Adipocyte (in vitro differentiated cells): ENCODE data around the gene CCDC201.
"Not testable (repeated sequence)": the region's sequence is repeated elsewhere in the genome, so short reads cannot be mapped to it uniquely, and the experiment has no call there.

ENCODE experiments used
- DNase-seq: peaks from one replicate; pipeline ENCODE4 v3.0.0-alpha.2; 2015; ENCODE audit warnings: low read depth
- H3K27me3 ChIP-seq: replicated peaks from 2 replicates; pipeline ENCODE4 v1.7.0; 2013; ENCODE audit warnings: mild to moderate bottlenecking, low read length, moderate library complexity; ENCODE audit not compliant: control insufficient read depth, insufficient read depth
- H3K36me3 ChIP-seq: 2 replicates; pipeline ENCODE4 v1.7.0; 2013; ENCODE audit warnings: low read length, mild to moderate bottlenecking, moderate library complexity; ENCODE audit not compliant: control insufficient read depth, insufficient read depth, severe bottlenecking
- H3K4me1 ChIP-seq: 2 replicates; pipeline ENCODE4 v1.7.0; 2013; ENCODE audit warnings: mild to moderate bottlenecking, low read length, moderate library complexity; ENCODE audit not compliant: control insufficient read depth, insufficient read depth
- H3K4me3 ChIP-seq: 2 replicates; pipeline ENCODE4 v1.7.0; 2013; ENCODE audit warnings: mild to moderate bottlenecking, low read length, moderate library complexity
- H3K9ac ChIP-seq: 2 replicates; pipeline ENCODE4 v1.7.0; 2013; ENCODE audit warnings: mild to moderate bottlenecking, low read length, moderate library complexity
- H3K9me3 ChIP-seq: 2 replicates; pipeline ENCODE4 v1.7.0; 2013; ENCODE audit warnings: mild to moderate bottlenecking, low read length, moderate library complexity; ENCODE audit not compliant: control insufficient read depth

The CCDC201 gene

GRCh38 chr7:45811652-45812234 lies 61.1 kb downstream of the CCDC201 start:
- not testable (repeated sequence) for H3K4me1 ChIP-seq, H3K9me3 ChIP-seq, H3K36me3 ChIP-seq, H3K27me3 ChIP-seq, H3K4me3 ChIP-seq, H3K9ac ChIP-seq, DNase-seq

GRCh38 chr7:45810451-45811005 lies 62.4 kb downstream of the CCDC201 start:
- not testable (repeated sequence) for DNase-seq, H3K4me1 ChIP-seq, H3K9ac ChIP-seq, H3K9me3 ChIP-seq, H3K27me3 ChIP-seq, H3K36me3 ChIP-seq, H3K4me3 ChIP-seq
